Keratinocyte (primary cell): ENCODE results near the gene SLC35E2B. TPM values are rescaled to one million over a fixed set of nuclear protein-coding genes. Genes with fewer than 3 reads are reported as not detected.
"Not testable (repeated sequence)": the region's sequence is repeated elsewhere in the genome, so short reads cannot be mapped to it uniquely, and the experiment has no call there.

Experiments
- DNase-seq: peaks from one replicate; pipeline ENCODE4 v3.0.0-alpha.2; 2011; ENCODE audit warnings: low read depth, missing footprints, low spot score
- FAIRE-seq: peaks from 2 replicates; lab custom pipeline; 2011; peaks lifted over from hg19 to GRCh38; lab: Jason Lieb, UNC
- H2AFZ ChIP-seq: 2 replicates; pipeline ENCODE4 v1.6.0; 2012; ENCODE audit warnings: low read length, control low read depth, inconsistent platforms; ENCODE audit not compliant: control insufficient read depth
- H3K27ac ChIP-seq: 2 replicates; pipeline ENCODE4 v1.5.1; 2011; ENCODE audit warnings: low read length; ENCODE audit not compliant: control insufficient read depth, insufficient read depth
- H3K27me3 ChIP-seq: 3 replicates; pipeline ENCODE4 v1.6.0; 2011; ENCODE audit warnings: low read length; ENCODE audit not compliant: control insufficient read depth, insufficient read depth; ENCODE audit errors: extremely low read depth
- H3K36me3 ChIP-seq, 2 experiments: 2 replicates in 1 of 2; 3 replicates in 1 of 2; pipeline ENCODE4 v1.5.1; 2011; ENCODE audit warnings: low read length in 2 of 2, mild to moderate bottlenecking in 1 of 2; ENCODE audit not compliant: control insufficient read depth in 2 of 2, insufficient read depth in 2 of 2; ENCODE audit errors: extremely low read depth in 1 of 2
- H3K4me1 ChIP-seq: 3 replicates; pipeline ENCODE4 v1.5.1; 2011; ENCODE audit warnings: low read length; ENCODE audit not compliant: control insufficient read depth, insufficient read depth; ENCODE audit errors: extremely low read depth
- H3K4me2 ChIP-seq: 3 replicates; pipeline ENCODE4 v1.6.0; 2011; ENCODE audit warnings: low read depth, low read length; ENCODE audit not compliant: control insufficient read depth, insufficient read depth; ENCODE audit errors: extremely low read depth
- H3K4me3 ChIP-seq, 3 experiments: fragments of 200-600 bp in 1 of 3; sonication (generic) in 1 of 3; 2 replicates in 2 of 3; 3 replicates in 1 of 3; pipeline ENCODE4 v1.5.1; 2011 to 2016; ENCODE audit warnings: low read length in 3 of 3, mild to moderate bottlenecking in 3 of 3, control low read depth in 2 of 3, inconsistent platforms in 1 of 3, low read depth in 1 of 3, mixed read lengths in 1 of 3, mixed run types in 1 of 3, moderate library complexity in 1 of 3; ENCODE audit not compliant: control insufficient read depth in 2 of 3, insufficient read depth in 2 of 3; ENCODE audit errors: extremely low read depth in 1 of 3
- H3K79me2 ChIP-seq: 2 replicates; pipeline ENCODE4 v1.6.0; 2012; ENCODE audit warnings: low read length; ENCODE audit not compliant: control insufficient read depth, insufficient read depth
- H3K9ac ChIP-seq: 3 replicates; pipeline ENCODE4 v1.6.0; 2011; ENCODE audit warnings: low read length; ENCODE audit not compliant: control insufficient read depth, insufficient read depth; ENCODE audit errors: extremely low read depth
- H3K9me1 ChIP-seq: 3 replicates; pipeline ENCODE4 v1.6.0; 2011; ENCODE audit warnings: low read length; ENCODE audit not compliant: control insufficient read depth, insufficient read depth; ENCODE audit errors: extremely low read depth
- H3K9me3 ChIP-seq: 2 replicates; pipeline ENCODE4 v1.5.1; 2012; ENCODE audit warnings: low read depth, low read length; ENCODE audit not compliant: control insufficient read depth
- H4K20me1 ChIP-seq: 3 replicates; pipeline ENCODE4 v1.6.0; 2011; ENCODE audit warnings: low read length; ENCODE audit not compliant: control insufficient read depth, insufficient read depth; ENCODE audit errors: extremely low read depth
- dilution Hi-C: fragments of 300-500 bp; cut with MboI; formaldehyde crosslinking; loops from one replicate; pipeline ENCODE4 v1.7.0; 2020; ENCODE audit warnings: low sequenced_read_pairs; ENCODE audit not compliant: extremely low pct_ligation_motif_present
- polyA minus RNA-seq, 3 experiments: library from RNA; depleted of rRNA, polyadenylated mRNA; stranded (reverse); fragments of >200 nt; gene quantifications; 1 replicate in 1 of 3; 2 replicates in 1 of 3; 3 replicates in 1 of 3; pipeline ENCODE4 v1.2.3, GENCODE V29; 2011
- polyA plus RNA-seq, 5 experiments: library from polyadenylated mRNA; depleted of rRNA in 3 of 5; stranded (reverse) in 3 of 5; stranded (forward) in 1 of 5; unstranded in 1 of 5; fragments of >200 nt; gene quantifications; 1 replicate in 1 of 5; 2 replicates in 3 of 5; 3 replicates in 1 of 5; pipeline versions ENCODE4 v1.2.1 to v1.2.3, GENCODE V29; 2011 to 2012; ENCODE audit warnings: missing spikeins in 2 of 5, low read depth in 1 of 5, low replicate concordance in 1 of 5

Gene SLC35E2B
- polyA plus RNA-seq: 10.3 to 11.5 TPM (median 10.7 TPM) in 3 replicates
- 4.5 TPM for polyA plus RNA-seq (2011; ENCODE audit: low read depth)
- 8.1 and 9.0 TPM in 2 replicates for polyA plus RNA-seq (2011; cell fraction: cytosol; rRNA removed)
- polyA plus RNA-seq (2011; cell fraction: nucleus; rRNA removed): 32.7 and 34.3 TPM in 2 replicates
- polyA plus RNA-seq (2012; ENCODE audit: low replicate concordance): 14.2 and 15.0 TPM in 2 replicates
- polyA minus RNA-seq: 14.0 to 24.8 TPM (median 17.5 TPM) in 3 replicates
- polyA minus RNA-seq (2011; cell fraction: cytosol; rRNA and poly(A)+ RNA removed): 15.2 TPM
- polyA minus RNA-seq (2011; cell fraction: nucleus; rRNA and poly(A)+ RNA removed): 18.4 and 20.4 TPM in 2 replicates

DNA sequence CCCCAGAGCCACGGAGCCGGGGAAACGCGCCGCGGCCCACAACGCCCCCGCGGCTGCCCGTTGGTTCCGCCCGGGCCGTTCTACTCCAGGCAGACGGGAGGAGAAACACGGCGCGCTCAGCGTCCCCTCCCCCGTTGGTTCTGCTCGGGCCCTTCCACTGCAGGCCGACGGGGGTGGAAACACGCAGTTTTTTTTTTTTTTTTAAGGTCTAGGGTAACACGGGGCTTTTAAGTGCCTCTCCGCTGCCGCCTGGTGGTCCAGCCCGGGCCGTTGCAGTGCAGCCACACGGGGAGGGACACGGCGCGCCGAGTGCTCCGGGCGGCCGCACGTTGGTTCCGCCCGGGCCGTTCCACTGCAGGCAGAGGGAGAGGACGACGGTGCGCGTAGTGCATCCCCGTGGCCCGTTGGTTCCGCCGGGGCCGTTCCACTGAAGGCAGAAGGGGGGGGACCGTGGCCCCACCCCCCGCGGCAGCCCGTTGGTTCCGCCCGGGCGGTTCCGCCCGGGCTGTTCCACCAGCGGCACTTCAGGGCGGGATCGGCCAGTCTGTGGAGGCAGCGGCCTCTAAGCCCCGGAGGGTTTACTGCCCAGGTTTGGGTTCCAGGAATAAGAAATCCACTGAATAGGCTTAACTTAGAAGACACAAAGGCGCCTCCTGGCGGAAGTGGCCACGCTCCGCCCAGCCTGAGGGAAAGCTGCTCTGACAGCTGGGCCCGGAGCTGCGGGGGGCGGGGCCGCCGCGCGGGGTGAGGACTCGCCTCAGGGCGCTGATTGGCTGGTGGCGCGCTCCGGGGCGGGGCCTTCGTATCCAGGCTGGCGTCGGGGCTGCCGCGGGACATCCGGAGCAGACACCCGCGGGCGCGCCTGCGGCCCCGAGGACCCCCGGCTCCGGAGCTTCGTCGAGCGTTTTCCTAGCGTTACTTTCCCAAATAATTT, at the start of gene SLC35E2B:
TSS of gene SLC35E2B (minus strand) at position 82 of the 934 bp plus-strand sequence. CDS start 16,096 bp downstream, outside the sequence.
- H2AFZ ChIP-seq, dilution Hi-C loops, DNase-seq, H3K9me3 ChIP-seq, H3K27me3 ChIP-seq, H3K36me3 ChIP-seq, H3K79me2 ChIP-seq, H3K9me1 ChIP-seq, H4K20me1 ChIP-seq, H3K4me1 ChIP-seq: not testable (repeated sequence)
- peak within 1 kb of the TSS; percentile 78 for H3K9ac ChIP-seq
- H3K27ac ChIP-seq: peak within 1 kb of the TSS; percentile 78
- H3K4me2 ChIP-seq: peak within 1 kb of the TSS; percentile 32
- FAIRE-seq: peak; percentile 61
- H3K4me3 ChIP-seq: peak within 1 kb of the TSS; percentile 49 to 54 (median 54)

DNA sequence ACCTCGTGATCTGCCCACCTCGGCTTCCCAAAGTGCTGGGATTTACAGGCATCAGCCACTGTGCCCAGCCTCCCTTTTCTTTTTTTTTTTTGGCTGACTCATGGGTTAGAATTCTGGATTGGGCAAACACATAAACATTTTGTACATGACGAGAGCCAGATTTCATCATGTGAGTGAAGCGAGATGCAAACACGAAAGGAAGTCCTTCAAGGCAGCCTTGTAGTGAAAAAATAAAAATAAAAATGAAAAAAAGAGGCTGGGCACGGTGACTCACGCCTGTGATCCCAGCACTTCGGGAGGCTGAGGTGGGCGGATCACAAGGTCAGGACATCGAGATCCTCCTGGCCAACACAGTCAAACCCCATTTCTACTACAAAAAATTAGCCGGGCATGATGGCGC, 48.4 kb upstream of the SLC35E2B start:
- H2AFZ ChIP-seq, H3K4me2 ChIP-seq, H3K79me2 ChIP-seq, H3K9me1 ChIP-seq, H3K36me3 ChIP-seq, H3K4me1 ChIP-seq, H3K27ac ChIP-seq, dilution Hi-C loops, H3K9ac ChIP-seq, DNase-seq, H3K27me3 ChIP-seq, H3K4me3 ChIP-seq, H3K9me3 ChIP-seq, FAIRE-seq, H4K20me1 ChIP-seq: not testable (repeated sequence)

DNA sequence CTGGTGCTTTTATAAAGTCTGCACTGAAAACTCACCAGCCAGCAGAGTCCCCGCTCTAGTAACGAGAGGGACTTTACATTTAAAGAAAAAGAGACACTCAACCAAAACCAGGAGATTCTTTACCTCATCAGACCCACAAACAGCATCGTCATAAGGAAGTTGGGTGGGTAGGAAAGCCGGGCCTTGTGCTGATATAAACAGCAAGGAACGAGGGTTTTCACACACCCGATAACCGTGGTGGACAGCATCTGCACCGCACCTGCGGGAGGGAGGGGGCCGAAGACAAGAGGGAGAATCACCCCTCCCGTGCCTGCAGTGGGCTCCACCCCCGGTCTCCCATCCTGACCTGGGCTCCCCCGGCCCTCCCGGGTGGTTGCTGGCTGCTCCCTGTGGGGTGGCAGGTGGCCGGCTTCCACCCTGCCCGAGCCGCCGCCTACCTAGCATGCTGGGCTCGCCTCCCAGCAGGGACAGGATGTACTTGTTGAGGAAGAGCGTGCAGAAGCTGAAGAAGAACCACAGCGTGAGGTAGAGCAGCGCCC, 46.3 kb upstream of the SLC35E2B start:
- H3K36me3 ChIP-seq, H3K4me1 ChIP-seq, H3K9me1 ChIP-seq, H3K4me3 ChIP-seq, H3K79me2 ChIP-seq, dilution Hi-C loops, H3K4me2 ChIP-seq, DNase-seq, FAIRE-seq, H3K27ac ChIP-seq, H3K9me3 ChIP-seq, H3K9ac ChIP-seq, H2AFZ ChIP-seq, H3K27me3 ChIP-seq, H4K20me1 ChIP-seq: not testable (repeated sequence)

DNA sequence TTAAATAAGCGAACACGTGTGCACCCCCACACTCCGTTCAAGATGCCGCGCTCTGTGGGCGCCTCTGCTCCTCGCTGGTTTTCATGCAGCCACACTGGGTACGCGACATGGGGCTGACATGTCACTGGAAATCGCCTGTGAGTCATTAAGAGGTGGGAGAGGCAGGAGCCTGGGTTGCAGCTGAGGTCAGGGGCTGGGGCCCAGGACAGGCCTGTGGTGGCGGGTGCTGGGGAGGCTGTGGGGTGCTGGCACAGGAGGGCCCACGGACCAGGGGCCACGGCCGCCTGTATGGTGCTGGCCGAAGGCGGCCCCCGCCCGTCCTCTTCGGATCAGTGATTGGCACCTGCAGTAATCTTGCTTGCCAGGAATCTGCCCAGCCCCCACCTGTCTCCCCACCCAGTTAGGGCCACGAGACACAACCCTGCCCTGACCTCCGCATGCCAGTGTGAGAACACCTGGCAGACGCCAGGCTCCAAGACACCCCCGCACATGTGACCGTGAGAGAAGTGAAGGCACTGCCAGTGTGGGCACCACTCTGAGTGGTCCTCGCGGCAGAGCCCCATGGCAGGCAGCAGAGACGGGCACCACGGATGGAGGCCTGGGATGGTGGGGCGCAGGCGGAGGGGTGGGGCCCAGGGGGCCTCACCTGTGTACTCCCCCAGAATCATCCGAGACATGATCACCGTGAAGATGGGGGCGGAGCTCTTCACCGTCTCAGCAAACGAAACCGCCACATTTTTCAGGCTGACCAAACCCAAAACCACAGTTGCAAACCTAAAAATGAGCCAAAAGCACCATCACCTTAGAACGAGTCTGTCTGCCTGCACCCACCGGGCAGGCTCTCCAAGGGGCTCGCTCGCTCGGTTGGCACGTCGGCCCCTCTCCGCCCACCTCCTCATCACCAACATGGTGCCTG, 45.3 kb upstream of the SLC35E2B start:
- H3K4me2 ChIP-seq, H4K20me1 ChIP-seq, H3K9me1 ChIP-seq, H3K9ac ChIP-seq, H2AFZ ChIP-seq, H3K4me1 ChIP-seq, dilution Hi-C loops, FAIRE-seq, H3K36me3 ChIP-seq, H3K9me3 ChIP-seq, H3K27me3 ChIP-seq, DNase-seq, H3K79me2 ChIP-seq, H3K27ac ChIP-seq, H3K4me3 ChIP-seq: not testable (repeated sequence)
